Keratinocyte (primary cell): Measurements from ENCODE around the gene HSP90B1.

ENCODE experiments used
- EZH2 ChIP-seq: IDR thresholded peaks from one replicate; pipeline ENCODE4 v1.6.1; 2012; ENCODE audit warnings: inconsistent platforms, mild to moderate bottlenecking, low read length, moderate library complexity
- TF ChIP-seq, protein P1 (sequence below), 3 experiments: IDR thresholded peaks in 1 of 3; conservative IDR thresholded peaks in 1 of 3; optimal IDR thresholded peaks in 1 of 3; 2 replicates in 2 of 3; 3 replicates in 1 of 3; pipeline versions ENCODE3 to v1.5.1; 2011; ENCODE audit warnings: low read length in 3 of 3, mild to moderate bottlenecking in 3 of 3, moderate library complexity in 2 of 3, control low read depth in 1 of 3, inconsistent platforms in 1 of 3; ENCODE audit not compliant: insufficient read depth in 2 of 3; ENCODE audit errors: extremely low read depth in 1 of 3

DNA sequence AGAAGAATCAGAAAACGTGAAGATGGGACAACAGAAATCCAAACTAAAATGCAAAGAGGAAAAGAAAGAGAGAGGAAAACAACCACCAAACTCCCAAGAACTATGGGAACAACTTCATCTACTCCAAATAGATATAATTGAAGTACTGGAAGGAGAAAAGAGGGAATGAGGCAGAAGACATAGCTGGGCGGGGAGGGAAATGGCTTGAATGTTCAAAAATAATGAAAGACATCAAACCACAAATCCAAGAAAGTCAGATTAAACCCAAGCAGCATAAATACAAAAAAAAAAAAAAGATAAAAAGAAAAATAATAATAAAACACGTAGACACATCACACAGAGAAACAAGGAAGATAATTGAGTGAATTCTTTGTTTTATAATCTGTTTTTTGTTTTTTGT is 12.3 kb upstream of the HSP90B1 start:
- TF ChIP-seq, protein P1, sequence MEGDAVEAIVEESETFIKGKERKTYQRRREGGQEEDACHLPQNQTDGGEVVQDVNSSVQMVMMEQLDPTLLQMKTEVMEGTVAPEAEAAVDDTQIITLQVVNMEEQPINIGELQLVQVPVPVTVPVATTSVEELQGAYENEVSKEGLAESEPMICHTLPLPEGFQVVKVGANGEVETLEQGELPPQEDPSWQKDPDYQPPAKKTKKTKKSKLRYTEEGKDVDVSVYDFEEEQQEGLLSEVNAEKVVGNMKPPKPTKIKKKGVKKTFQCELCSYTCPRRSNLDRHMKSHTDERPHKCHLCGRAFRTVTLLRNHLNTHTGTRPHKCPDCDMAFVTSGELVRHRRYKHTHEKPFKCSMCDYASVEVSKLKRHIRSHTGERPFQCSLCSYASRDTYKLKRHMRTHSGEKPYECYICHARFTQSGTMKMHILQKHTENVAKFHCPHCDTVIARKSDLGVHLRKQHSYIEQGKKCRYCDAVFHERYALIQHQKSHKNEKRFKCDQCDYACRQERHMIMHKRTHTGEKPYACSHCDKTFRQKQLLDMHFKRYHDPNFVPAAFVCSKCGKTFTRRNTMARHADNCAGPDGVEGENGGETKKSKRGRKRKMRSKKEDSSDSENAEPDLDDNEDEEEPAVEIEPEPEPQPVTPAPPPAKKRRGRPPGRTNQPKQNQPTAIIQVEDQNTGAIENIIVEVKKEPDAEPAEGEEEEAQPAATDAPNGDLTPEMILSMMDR (optimal IDR thresholded peaks at IDR 0.05 in 1 of 3, IDR thresholded peaks at IDR 0.05 in 1 of 3, conservative IDR thresholded peaks at IDR 0.05 in 1 of 3; ENCODE audit: extremely low read depth in 1 of 3, insufficient read depth in 2 of 3, low read length in 3 of 3): no peak
- no peak for TF ChIP-seq EZH2
